SH-SY5Y (cell line): ENCODE data around the gene COL18A1.

Experiments
- GATA2 ChIP-seq: IDR thresholded peaks from 2 replicates; pipeline ENCODE4 v1.6.1; 2011; ENCODE audit warnings: mild to moderate bottlenecking, low read depth, low read length
- GATA3 ChIP-seq: IDR thresholded peaks from 2 replicates; pipeline ENCODE4 v1.6.1; 2011; ENCODE audit warnings: low read depth, mild to moderate bottlenecking, low read length, moderate library complexity

- TF ChIP-seq GATA2 (no peak), GATA3 (no peak)
Measured at GRCh38 chr21:45471525-45472221, 66.7 kb downstream of the COL18A1 start.
